Pancreas (tissue), 10 donors: Measurements from ENCODE around the gene UBALD1. TPM values are rescaled to one million over a fixed set of nuclear protein-coding genes. Genes with fewer than 3 reads are reported as not detected.

Experiments used
- ATAC-seq, 4 donors: fragments of 200-7000 bp; cut with Tn5 transposase; one replicate each; pipeline versions ENCODE4 v1.8.0 to v1.9.1; 2020; ENCODE audit warnings: mild to moderate bottlenecking in 4 of 4, moderate library complexity in 4 of 4
- DNase-seq, 6 donors: peaks; one replicate each; pipeline ENCODE4 v3.0.0-alpha.2; 2020
- FAIRE-seq: peaks from 2 replicates; lab custom pipeline; 2012; peaks lifted over from hg19 to GRCh38; lab: Jason Lieb, UNC
- H3K27ac ChIP-seq, 4 donors: fragments of 200-600 bp; sonication (generic); 1 replicate in 3 of 4; 2 replicates in 1 of 4; pipeline versions ENCODE4 v1.5.0 to v1.8.0; 2020
- H3K27me3 ChIP-seq, 4 donors: fragments of 200-600 bp; one replicate each; pipeline ENCODE4 v1.8.0; 2021
- H3K36me3 ChIP-seq, 3 donors: fragments of 200-600 bp; sonication (generic) in 1 of 3; one replicate each; pipeline versions ENCODE4 v1.5.0 to v1.8.0; 2020 to 2021
- H3K4me1 ChIP-seq, 3 donors: fragments of 200-600 bp; one replicate each; pipeline ENCODE4 v1.8.0; 2021
- H3K4me3 ChIP-seq, 4 donors: fragments of 200-600 bp; sonication (generic) in 2 of 4; one replicate each; pipeline versions ENCODE4 v1.5.0 to v1.8.0; 2020 to 2021
- H3K9me3 ChIP-seq, 4 donors: fragments of 200-600 bp; one replicate each; pipeline ENCODE4 v1.8.0; 2021
- CTCF ChIP-seq, 4 donors: fragments of 200-600 bp; sonication (generic) in 3 of 4; IDR thresholded peaks; one replicate each; pipeline versions ENCODE4 v1.5.0 to v1.8.0; 2021; ENCODE audit warnings: antibody characterized with exemption in 4 of 4
- WGBS, 2 donors: extraction: QIAGEN DNeasy Blood & Tissue Kit; methylation state at CpG; one replicate each; pipeline ENCODE4 v1.1.7; 2013; 5-methylcytosine and 5-hydroxymethylcytosine counted together
- intact Hi-C, 3 donors: fragments of 100-400 bp; cut with DNase I; formaldehyde crosslinking; loops; one replicate each; pipeline versions ENCODE4 v1.11.1 to v1.14.2; 2022
- polyA plus RNA-seq, 2 donors: library from polyadenylated mRNA; stranded (reverse); fragments of 200-250 nt; gene quantifications; one replicate each; pipeline ENCODE4 v1.2.3, GENCODE V29; 2013
- total RNA-seq, 6 donors: library from RNA; stranded (reverse); fragmentation: NEBNext Ultra II Directional in 4 of 6; extraction: Animal tissue kit (Norgen Biotek cat#: 25700) in 4 of 6; gene quantifications; one replicate each; pipeline versions ENCODE4 v1.2.1 to v1.2.4, GENCODE V29; 2021 to 2023
- donor health status: healthy with polysubstance abuse.
- donor health status: DM: no; HTN: no; CAD: no; lungs with moderate emphysema.
- donor health status: DM: no; HTN: no; CAD: no.
- donor health status: control.
- donor health status: control.
- donor health status: Bipolar disorder and iron deficiency.
- donor health status: DM: yes; HTN: yes; CAD: no.
- donor health status: DM: no; HTN: no; CAD: no.
- donor health status: DM: no; HTN: no; CAD: no.
- donor health status: DM: yes; HTN: yes; CAD: no.

Gene UBALD1
- total RNA-seq (10 to 100 TPM in 5 of 6 donors, 1 to 10 TPM in 1; 9.1 to 19.4 (median 14.3) TPM), polyA plus RNA-seq (10 to 100 TPM; 29.3 to 42.5 TPM)

DNA sequence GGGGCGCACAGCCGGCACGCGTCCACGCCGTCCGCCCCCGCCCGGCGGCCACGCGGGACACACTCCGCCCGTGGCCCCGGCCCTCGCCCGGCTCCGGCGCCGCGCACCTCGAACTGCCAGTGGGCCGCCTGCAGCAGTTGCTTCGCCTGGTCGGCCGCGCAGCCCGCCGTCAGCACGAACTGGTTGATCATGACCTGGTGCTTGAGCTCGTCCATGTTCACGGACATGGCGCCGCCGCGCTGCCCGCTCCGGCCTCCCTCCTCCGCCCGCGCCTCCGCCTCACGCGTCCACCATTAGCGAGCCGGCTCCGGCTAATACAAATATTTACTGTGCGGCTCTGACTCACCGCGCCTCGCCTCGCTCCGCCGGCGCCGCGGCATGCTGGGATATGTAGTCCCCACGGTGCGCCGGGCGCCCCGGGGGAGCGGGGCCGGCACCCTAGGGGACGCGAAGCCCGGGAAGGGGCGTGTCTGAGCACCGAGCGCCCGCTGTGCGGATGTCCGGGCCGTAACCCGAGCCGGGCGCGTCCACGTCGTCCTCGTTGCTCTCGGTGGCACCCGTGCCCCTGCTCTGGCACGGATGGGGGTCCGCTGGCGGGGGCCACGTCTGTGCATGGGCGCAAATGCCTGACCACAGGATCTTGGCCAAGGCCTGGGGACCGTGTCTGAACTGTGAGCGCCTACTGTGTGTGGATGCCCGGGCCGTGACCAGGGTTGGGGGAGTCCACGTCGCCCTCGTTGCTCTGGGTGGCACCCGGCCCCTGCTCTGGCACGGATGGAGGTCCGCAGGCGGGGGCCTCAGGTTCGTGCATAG is at the start of gene UBALD1:
UBALD1 (minus strand) TSS at position 318 of the 813 bp plus-strand sequence; CDS start at position 227, 91 bp downstream.
- WGBS, 2 donors, result 8 to 17% methylated on average over 51 to 100 of the region's 100 CpGs
- FAIRE-seq (no peak), DNase-seq (peak; percentile 84 to 94 (median 90)), ATAC-seq (peak; percentile 69 to 76 (median 74))
- intact Hi-C loops, result loop anchor here in 1 of 3 donors (10.0 kb wide), 1 partner anchor 340 kb away; the partner anchor contains the start of gene SEC14L5
- no peaks in the 10 kb centered on the region for H3K9me3 ChIP-seq
- TF ChIP-seq CTCF (IDR thresholded peaks at IDR 0.05), result no peak
- peak within 1 kb of the TSS; percentile 83 to 98 (median 96) for H3K27ac ChIP-seq
- no peaks in the 10 kb centered on the region for H3K27me3 ChIP-seq
- H3K4me1 ChIP-seq, result peaks cover 17 to 24% (median 19%) of the 10 kb centered on the region in 3 donors
- peak within 1 kb of the TSS; percentile 84 to 97 (median 91) for H3K4me3 ChIP-seq
- H3K36me3 ChIP-seq, result no peaks in the 10 kb centered on the region

- H3K36me3 ChIP-seq, result peaks cover 6 to 14% (median 10%) of the 10 kb centered on the region in 3 donors
- peak overlapping the region in 1 of 4 donors; percentile 28 for H3K27ac ChIP-seq
- ATAC-seq (peak in 3 of 4 donors; percentile 9 to 43 (median 40)), FAIRE-seq (no peak), DNase-seq (peak in 3 of 6 donors; percentile 26 to 63 (median 53))
- intact Hi-C loops, result no loop called here
- H3K27me3 ChIP-seq, result no peaks in the 10 kb centered on the region
- H3K4me1 ChIP-seq, result peaks cover 0 to 3% (median 0%) of the 10 kb centered on the region in 3 donors
- WGBS, 2 donors, result 70 to 76% methylated on average over 25 of the region's 25 CpGs
- no peak overlapping the region for H3K4me3 ChIP-seq
- no peaks in the 10 kb centered on the region for H3K9me3 ChIP-seq
- TF ChIP-seq CTCF (IDR thresholded peaks at IDR 0.05), result no peak
Measured at GRCh38 chr16:4663777-4664465, 49.2 kb upstream of the UBALD1 start.

GRCh38 chr16:4663465-4663776 is 48.7 kb upstream of the UBALD1 start:
- H3K27me3 ChIP-seq, result no peaks in the 10 kb centered on the region
- peaks cover 0 to 3% (median 0%) of the 10 kb centered on the region in 3 donors for H3K4me1 ChIP-seq
- WGBS, 2 donors, result 82 to 84% methylated on average over 5 of the region's 5 CpGs
- H3K27ac ChIP-seq, result peak overlapping the region in 1 of 4 donors; percentile 28
- no peaks in the 10 kb centered on the region for H3K9me3 ChIP-seq
- peaks cover 5 to 9% (median 5%) of the 10 kb centered on the region in 3 donors for H3K36me3 ChIP-seq
- intact Hi-C loops, result no loop called here
- FAIRE-seq (no peak), DNase-seq (no peak), ATAC-seq (peak in 1 of 4 donors; percentile 7)
- no peak overlapping the region for H3K4me3 ChIP-seq
- TF ChIP-seq CTCF (IDR thresholded peaks at IDR 0.05), result no peak

GRCh38 chr16:4661661-4662060 is 47.0 kb upstream of the UBALD1 start:
- TF ChIP-seq CTCF (IDR thresholded peaks at IDR 0.05), result no peak
- FAIRE-seq (no peak), ATAC-seq (no peak), DNase-seq (no peak)
- intact Hi-C loops, result no loop called here
- Histone ChIP-seq H3K4me3 (no peak overlapping the region), H3K27me3 (no peaks in the 10 kb centered on the region), H3K9me3 (no peaks in the 10 kb centered on the region), H3K4me1 (peaks cover 0 to 3% (median 0%) of the 10 kb centered on the region in 3 donors), H3K36me3 (peaks cover 0 to 16% (median 5%) of the 10 kb centered on the region in 3 donors), H3K27ac (no peak overlapping the region)
- 86 to 91% methylated on average over 11 of the region's 11 CpGs for WGBS, 2 donors
